Measurements from ENCODE around the gene SLC25A45.
A peak's percentile ranks its signal among the peaks of the same experiment; 100 is the strongest.

The SLC25A45 gene

GRCh38 chr11:65425105-65425970 lies 42.9 kb upstream of the SLC25A45 start:
- Histone ChIP-seq H3K36me3 (peaks cover 43% of the 10 kb centered on the region), H3K9me3 (no peaks in the 10 kb centered on the region), H3K4me1 (peaks cover 6% of the 10 kb centered on the region), H3K27me3 (peaks cover 3% of the 10 kb centered on the region), H3K4me3 (ENCODE audit: low read depth, low read length) (peak overlapping the region; percentile 88)
- DNase-seq: no peak
- TF ChIP-seq CTCF (IDR thresholded peaks at IDR 0.05; ENCODE audit: low read depth, low read length): no peak

- Histone ChIP-seq H3K4me3 (ENCODE audit: low read depth, low read length) (peak overlapping the region; percentile 88), H3K27me3 (peaks cover 3% of the 10 kb centered on the region), H3K4me1 (peaks cover 10% of the 10 kb centered on the region), H3K9me3 (no peaks in the 10 kb centered on the region), H3K36me3 (peaks cover 43% of the 10 kb centered on the region)
- no peak for TF ChIP-seq CTCF (IDR thresholded peaks at IDR 0.05; ENCODE audit: low read depth, low read length)
- DNase-seq: peak; percentile 42
Measured at GRCh38 chr11:65424205-65425104, 42.0 kb upstream of the SLC25A45 start.

- peak overlapping the region; percentile 88 for H3K4me3 ChIP-seq (ENCODE audit: low read depth, low read length)
- H3K27me3 ChIP-seq: peaks cover 3% of the 10 kb centered on the region
- no peaks in the 10 kb centered on the region for H3K9me3 ChIP-seq
- peaks cover 15% of the 10 kb centered on the region for H3K4me1 ChIP-seq
- no peak for DNase-seq
- TF ChIP-seq CTCF (IDR thresholded peaks at IDR 0.05; ENCODE audit: low read depth, low read length): no peak
- H3K36me3 ChIP-seq: peaks cover 43% of the 10 kb centered on the region
Measured at GRCh38 chr11:65423516-65424204, 41.2 kb upstream of the SLC25A45 start.

- peaks cover 43% of the 10 kb centered on the region for H3K36me3 ChIP-seq
Measured at GRCh38 chr11:65422633-65423515, 40.4 kb upstream of the SLC25A45 start, which contains the start of gene NEAT1. TSS of gene NEAT1 (plus strand) at chr11:65422798.

More at GRCh38 chr11:65422633-65423515, 40.4 kb upstream of the SLC25A45 start, which contains the start of gene NEAT1:
- TF ChIP-seq CTCF (IDR thresholded peaks at IDR 0.05; ENCODE audit: low read depth, low read length): no peak
- DNase-seq: peak; percentile 90
- H3K4me1 ChIP-seq: peaks cover 19% of the 10 kb centered on the region
- peak within 1 kb of the TSS; percentile 88 for H3K4me3 ChIP-seq (ENCODE audit: low read depth, low read length)
- peaks cover 3% of the 10 kb centered on the region for H3K27me3 ChIP-seq
- H3K9me3 ChIP-seq: no peaks in the 10 kb centered on the region

Data from BE2C (cell line).